IPS DF 4.7 (cell line): ENCODE results near the gene TIMM17B.
"Not testable (repeated sequence)": the region's sequence is repeated elsewhere in the genome, so short reads cannot be mapped to it uniquely, and the experiment has no call there.

Experiments used
- DNase-seq: peaks from one replicate; pipeline ENCODE4 v3.0.0-alpha.2; 2013; ENCODE audit warnings: low spot score; ENCODE audit errors: extremely low read depth

TIMM17B gene

GRCh38 chrX:48894891-48895290 lies 2.7 kb downstream of the TIMM17B start:
- no peak for DNase-seq

- no peak for DNase-seq
These were observed 3.8 kb downstream of the TIMM17B start for GRCh38 chrX:48893556-48894348.

- DNase-seq: no peak
These were observed 4.7 kb downstream of the TIMM17B start for GRCh38 chrX:48892896-48893295.

- no peak for DNase-seq
These were observed 5.9 kb downstream of the TIMM17B start for GRCh38 chrX:48891402-48892288.

GRCh38 chrX:48890934-48891401 lies 6.6 kb downstream of the TIMM17B start:
- no peak for DNase-seq

GRCh38 chrX:48890296-48890925 lies 7.2 kb downstream of the TIMM17B start:
- no peak for DNase-seq

GRCh38 chrX:48886586-48886985 lies 11.0 kb downstream of the TIMM17B start:
- not testable (repeated sequence) for DNase-seq

- no peak for DNase-seq
These were observed 13.8 kb downstream of the TIMM17B start for GRCh38 chrX:48883729-48884128.

GRCh38 chrX:48876944-48877343 lies 20.6 kb downstream of the TIMM17B start:
- not testable (repeated sequence) for DNase-seq

- DNase-seq: not testable (repeated sequence)
These were observed 25.6 kb downstream of the TIMM17B start for GRCh38 chrX:48872017-48872416.

GRCh38 chrX:48864210-48864609 lies 33.4 kb downstream of the TIMM17B start:
- DNase-seq: no peak

- no peak for DNase-seq
These were observed 42.7 kb downstream of the TIMM17B start for GRCh38 chrX:48854898-48855297.

GRCh38 chrX:48854121-48854804 lies 43.3 kb downstream of the TIMM17B start:
- not testable (repeated sequence) for DNase-seq

GRCh38 chrX:48853494-48853893 lies 44.1 kb downstream of the TIMM17B start:
- DNase-seq: not testable (repeated sequence)

- no peak for DNase-seq
These were observed 44.7 kb downstream of the TIMM17B start for GRCh38 chrX:48852857-48853256.

- DNase-seq: no peak
These were observed 48.7 kb downstream of the TIMM17B start for GRCh38 chrX:48848847-48849246.
